ENCODE measurements around the gene CHRD.

CHRD gene

GRCh38 chr3:184378651-184379357, 1.1 kb upstream of the CHRD start:
- no peak for DNase-seq (ENCODE audit: insufficient read length, low spot score)
- TF ChIP-seq POLR2A (IDR thresholded peaks at IDR 0.05; ENCODE audit: low read depth, low read length) = no peak
- FAIRE-seq = no peak

DNA sequence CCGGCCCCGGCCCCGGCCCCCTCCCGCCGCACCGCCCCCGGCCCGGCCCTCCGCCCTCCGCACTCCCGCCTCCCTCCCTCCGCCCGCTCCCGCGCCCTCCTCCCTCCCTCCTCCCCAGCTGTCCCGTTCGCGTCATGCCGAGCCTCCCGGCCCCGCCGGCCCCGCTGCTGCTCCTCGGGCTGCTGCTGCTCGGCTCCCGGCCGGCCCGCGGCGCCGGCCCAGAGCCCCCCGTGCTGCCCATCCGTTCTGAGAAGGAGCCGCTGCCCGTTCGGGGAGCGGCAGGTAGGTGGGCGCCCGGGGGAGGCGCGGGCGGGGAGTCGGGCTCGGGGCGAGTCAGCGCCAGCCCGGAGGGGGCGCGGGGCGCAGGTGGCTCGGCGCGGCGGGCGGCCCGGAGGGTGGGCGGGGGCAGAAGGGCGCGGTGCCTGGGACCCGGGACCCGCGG, 352 bp downstream of the CHRD start:
- no peak for TF ChIP-seq POLR2A (IDR thresholded peaks at IDR 0.05; ENCODE audit: low read depth, low read length)
- no peak for FAIRE-seq

GRCh38 chr3:184380627-184381260, 890 bp downstream of the CHRD start:
- no peak for DNase-seq (ENCODE audit: insufficient read length, low spot score)
- no peak for TF ChIP-seq POLR2A (IDR thresholded peaks at IDR 0.05; ENCODE audit: low read depth, low read length)
- no peak for FAIRE-seq

More for the DNA sequence above, 352 bp downstream of the CHRD start:
- peak; percentile 92 for DNase-seq (ENCODE audit: insufficient read length, low spot score)

DNA sequence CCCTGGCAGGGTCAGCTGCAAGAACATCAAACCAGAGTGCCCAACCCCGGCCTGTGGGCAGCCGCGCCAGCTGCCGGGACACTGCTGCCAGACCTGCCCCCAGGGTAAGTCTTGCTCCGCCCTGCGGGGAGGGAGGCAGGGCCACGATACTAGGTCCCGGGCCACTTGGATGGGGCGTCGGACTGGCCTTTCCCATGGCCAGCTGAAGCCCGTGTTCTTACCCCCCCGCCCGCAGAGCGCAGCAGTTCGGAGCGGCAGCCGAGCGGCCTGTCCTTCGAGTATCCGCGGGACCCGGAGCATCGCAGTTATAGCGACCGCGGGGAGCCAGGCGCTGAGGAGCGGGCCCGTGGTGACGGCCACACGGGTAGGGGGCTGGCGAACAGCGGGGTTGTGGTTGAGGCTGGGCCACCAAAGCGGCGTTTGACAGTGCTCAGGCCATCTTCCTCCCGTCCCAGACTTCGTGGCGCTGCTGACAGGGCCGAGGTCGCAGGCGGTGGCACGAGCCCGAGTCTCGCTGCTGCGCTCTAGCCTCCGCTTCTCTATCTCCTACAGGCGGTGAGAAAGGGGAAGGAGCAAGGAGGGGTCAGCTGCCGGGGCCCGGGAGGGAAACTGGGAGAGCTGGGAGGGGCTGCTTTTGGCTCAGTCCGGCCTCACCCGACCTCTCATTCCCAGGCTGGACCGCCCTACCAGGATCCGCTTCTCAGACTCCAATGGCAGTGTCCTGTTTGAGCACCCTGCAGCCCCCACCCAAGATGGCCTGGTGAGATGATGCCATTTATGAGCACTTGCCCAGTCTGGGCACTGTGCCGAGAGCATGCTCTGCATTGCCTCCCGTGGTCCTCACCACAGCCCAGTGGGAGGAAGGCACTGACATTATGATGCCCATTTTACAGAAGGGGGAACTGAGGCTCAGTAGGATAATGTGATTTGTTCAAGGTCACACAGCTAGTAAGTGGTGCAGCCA, 1.7 kb downstream of the CHRD start:
- DNase-seq (ENCODE audit: insufficient read length, low spot score) (no peak), FAIRE-seq (no peak)
- no peak for TF ChIP-seq POLR2A (IDR thresholded peaks at IDR 0.05; ENCODE audit: low read depth, low read length)

DNA sequence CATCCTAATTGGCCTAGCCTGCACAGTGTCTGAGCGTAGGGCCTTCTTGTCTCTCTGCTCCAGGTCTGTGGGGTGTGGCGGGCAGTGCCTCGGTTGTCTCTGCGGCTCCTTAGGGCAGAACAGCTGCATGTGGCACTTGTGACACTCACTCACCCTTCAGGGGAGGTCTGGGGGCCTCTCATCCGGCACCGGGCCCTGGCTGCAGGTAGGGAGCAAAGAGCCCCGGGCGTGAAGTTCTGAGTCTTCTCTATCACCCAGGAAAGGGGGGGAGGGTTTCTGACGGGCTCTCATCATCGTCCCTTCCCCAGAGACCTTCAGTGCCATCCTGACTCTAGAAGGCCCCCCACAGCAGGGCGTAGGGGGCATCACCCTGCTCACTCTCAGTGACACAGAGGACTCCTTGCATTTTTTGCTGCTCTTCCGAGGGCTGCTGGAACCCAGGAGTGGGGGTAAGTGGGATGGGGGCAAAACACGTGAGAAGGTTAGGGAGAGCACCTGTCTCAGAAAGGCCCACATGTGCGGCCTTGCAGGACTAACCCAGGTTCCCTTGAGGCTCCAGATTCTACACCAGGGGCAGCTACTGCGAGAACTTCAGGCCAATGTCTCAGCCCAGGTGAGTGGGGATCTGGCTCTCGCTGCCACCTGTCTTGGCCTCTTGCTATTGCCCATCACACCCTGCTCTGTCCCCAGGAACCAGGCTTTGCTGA, 2.6 kb downstream of the CHRD start:
- DNase-seq (ENCODE audit: insufficient read length, low spot score) = no peak
- TF ChIP-seq POLR2A (IDR thresholded peaks at IDR 0.05; ENCODE audit: low read depth, low read length) = no peak

DNA sequence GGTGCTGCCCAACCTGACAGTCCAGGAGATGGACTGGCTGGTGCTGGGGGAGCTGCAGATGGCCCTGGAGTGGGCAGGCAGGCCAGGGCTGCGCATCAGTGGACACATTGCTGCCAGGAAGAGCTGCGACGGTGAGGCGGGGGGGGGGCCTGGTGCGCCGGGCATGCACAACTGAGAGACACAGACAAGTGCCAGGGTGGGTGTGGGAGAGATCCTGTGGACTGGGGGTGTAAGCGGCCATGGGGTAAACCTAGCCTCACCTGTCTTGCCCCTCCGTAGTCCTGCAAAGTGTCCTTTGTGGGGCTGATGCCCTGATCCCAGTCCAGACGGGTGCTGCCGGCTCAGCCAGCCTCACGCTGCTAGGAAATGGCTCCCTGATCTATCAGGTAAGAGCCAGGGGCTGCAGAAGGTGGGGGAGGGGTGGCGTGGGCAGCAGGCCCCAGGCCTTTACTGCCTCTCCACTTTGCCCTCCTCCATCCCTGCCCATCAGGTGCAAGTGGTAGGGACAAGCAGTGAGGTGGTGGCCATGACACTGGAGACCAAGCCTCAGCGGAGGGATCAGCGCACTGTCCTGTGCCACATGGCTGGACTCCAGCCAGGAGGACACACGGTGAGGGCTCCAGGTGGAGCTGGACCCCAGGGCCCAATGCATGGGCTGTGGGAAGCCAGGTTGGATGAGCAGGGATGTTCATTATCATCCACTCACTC, 3.3 kb downstream of the CHRD start:
- FAIRE-seq (no peak), DNase-seq (ENCODE audit: insufficient read length, low spot score) (no peak)
- TF ChIP-seq POLR2A (IDR thresholded peaks at IDR 0.05; ENCODE audit: low read depth, low read length) = no peak

More for the DNA sequence above, 2.6 kb downstream of the CHRD start:
- no peak for FAIRE-seq

DNA sequence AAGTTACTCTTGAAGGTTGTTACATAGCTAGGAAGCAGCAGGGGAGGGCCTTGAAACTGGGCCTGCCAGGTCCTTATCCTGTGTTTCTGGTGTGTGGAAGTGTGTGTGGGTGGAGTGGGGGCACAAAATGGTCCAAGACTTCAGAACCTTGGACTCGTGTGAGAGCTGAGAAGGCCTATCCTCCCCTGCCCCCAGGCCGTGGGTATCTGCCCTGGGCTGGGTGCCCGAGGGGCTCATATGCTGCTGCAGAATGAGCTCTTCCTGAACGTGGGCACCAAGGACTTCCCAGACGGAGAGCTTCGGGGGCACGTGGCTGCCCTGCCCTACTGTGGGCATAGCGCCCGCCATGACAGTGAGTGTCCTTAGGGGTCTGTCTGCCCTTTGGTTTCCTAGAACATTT, 4.5 kb downstream of the CHRD start:
- TF ChIP-seq POLR2A (IDR thresholded peaks at IDR 0.05; ENCODE audit: low read depth, low read length) = no peak
- DNase-seq (ENCODE audit: insufficient read length, low spot score) (no peak), FAIRE-seq (no peak)

DNA sequence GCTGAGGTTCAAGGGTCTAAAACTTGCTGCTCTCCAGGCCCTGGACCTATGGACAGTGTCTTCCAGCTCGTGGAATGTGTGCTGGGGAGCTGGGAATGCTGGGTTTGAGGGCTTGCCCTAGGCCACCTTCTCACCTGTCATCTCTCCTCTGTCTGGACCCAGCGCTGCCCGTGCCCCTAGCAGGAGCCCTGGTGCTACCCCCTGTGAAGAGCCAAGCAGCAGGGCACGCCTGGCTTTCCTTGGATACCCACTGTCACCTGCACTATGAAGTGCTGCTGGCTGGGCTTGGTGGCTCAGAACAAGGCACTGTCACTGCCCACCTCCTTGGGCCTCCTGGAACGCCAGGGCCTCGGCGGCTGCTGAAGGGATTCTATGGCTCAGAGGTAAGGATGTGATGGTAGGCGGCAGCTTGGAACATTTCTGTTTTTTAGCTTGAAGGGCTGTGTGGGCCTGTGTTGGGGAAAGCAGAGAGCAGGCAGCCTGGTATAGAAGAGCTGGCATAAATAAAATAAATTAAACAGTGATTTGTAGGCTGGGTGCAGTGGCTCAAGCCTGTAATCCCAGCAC, 5.1 kb downstream of the CHRD start:
- no peak for TF ChIP-seq POLR2A (IDR thresholded peaks at IDR 0.05; ENCODE audit: low read depth, low read length)
- FAIRE-seq (no peak), DNase-seq (ENCODE audit: insufficient read length, low spot score) (no peak)

DNA sequence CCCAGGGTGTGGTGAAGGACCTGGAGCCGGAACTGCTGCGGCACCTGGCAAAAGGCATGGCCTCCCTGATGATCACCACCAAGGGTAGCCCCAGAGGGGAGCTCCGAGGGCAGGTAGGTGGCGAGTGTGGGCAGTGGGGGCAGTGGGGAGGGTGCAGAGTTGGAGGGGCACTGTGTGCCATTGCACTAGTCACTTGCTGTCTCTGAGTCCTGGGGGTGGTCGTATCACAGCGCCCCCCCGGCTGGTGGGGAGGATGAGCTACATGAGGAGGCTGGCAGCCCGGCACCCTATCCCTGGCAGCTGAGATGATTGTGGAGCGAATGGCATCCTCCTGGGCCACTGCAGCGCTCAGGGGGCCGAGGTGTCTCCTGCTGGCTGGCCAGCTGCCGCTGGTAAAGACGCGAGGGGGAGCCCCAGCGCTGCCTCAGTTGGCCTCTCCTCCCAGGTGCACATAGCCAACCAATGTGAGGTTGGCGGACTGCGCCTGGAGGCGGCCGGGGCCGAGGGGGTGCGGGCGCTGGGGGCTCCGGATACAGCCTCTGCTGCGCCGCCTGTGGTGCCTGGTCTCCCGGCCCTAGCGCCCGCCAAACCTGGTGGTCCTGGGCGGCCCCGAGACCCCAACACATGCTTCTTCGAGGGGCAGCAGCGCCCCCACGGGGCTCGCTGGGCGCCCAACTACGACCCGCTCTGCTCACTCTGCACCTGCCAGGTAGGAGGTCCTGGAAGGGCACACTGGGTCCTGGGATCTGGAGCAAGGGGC, 6.4 kb downstream of the CHRD start:
- no peak for DNase-seq (ENCODE audit: insufficient read length, low spot score)
- TF ChIP-seq POLR2A (IDR thresholded peaks at IDR 0.05; ENCODE audit: low read depth, low read length) = no peak
- FAIRE-seq = no peak

DNA sequence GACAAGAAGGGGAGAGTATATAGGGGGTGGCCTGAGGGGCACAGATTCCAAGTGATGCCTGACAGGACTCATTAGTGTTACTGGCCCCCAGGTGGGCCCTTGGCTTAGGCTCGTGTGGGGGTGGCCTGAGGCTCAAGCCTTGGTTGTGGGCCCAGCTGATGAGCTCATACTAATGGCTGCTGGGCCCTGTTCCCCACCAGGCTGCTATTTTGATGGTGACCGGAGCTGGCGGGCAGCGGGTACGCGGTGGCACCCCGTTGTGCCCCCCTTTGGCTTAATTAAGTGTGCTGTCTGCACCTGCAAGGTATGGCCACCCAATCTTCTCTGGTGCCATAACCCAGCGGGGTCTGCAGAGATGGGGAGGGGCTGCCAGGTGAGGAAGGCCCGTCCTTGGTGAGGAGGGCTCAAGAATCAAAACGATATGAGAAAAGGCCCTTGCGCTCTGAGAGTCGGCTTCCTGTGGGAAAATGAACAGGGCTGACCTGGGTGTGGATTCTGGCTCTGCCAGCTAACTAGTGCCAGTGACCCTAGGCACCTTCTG, 7.4 kb downstream of the CHRD start:
- no peak for TF ChIP-seq POLR2A (IDR thresholded peaks at IDR 0.05; ENCODE audit: low read depth, low read length)
- DNase-seq (ENCODE audit: insufficient read length, low spot score) (no peak), FAIRE-seq (no peak)

GRCh38 chr3:184388164-184388935, 8.5 kb downstream of the CHRD start:
- TF ChIP-seq POLR2A (IDR thresholded peaks at IDR 0.05; ENCODE audit: low read depth, low read length) = no peak
- no peak for FAIRE-seq

More at GRCh38 chr3:184388164-184388935, 8.5 kb downstream of the CHRD start:
- DNase-seq (ENCODE audit: insufficient read length, low spot score) = no peak

Measured in H54 (cell line).